DND-41 (cell line): Measurements from ENCODE around the gene IFITM10.

Source experiments
- EZH2 ChIP-seq: IDR thresholded peaks from 3 replicates; pipeline ENCODE4 v1.6.1; 2012; ENCODE audit warnings: borderline replicate concordance, low read depth, mild to moderate bottlenecking, moderate library complexity, low read length, inconsistent platforms; ENCODE audit not compliant: severe bottlenecking
- TF ChIP-seq, protein P1 (sequence below): IDR thresholded peaks from 2 replicates; pipeline ENCODE4 v1.5.1; 2012; ENCODE audit warnings: borderline replicate concordance, low read length, moderate library complexity, mild to moderate bottlenecking; ENCODE audit not compliant: poor library complexity, severe bottlenecking; ENCODE audit errors: extremely low read depth

DNA sequence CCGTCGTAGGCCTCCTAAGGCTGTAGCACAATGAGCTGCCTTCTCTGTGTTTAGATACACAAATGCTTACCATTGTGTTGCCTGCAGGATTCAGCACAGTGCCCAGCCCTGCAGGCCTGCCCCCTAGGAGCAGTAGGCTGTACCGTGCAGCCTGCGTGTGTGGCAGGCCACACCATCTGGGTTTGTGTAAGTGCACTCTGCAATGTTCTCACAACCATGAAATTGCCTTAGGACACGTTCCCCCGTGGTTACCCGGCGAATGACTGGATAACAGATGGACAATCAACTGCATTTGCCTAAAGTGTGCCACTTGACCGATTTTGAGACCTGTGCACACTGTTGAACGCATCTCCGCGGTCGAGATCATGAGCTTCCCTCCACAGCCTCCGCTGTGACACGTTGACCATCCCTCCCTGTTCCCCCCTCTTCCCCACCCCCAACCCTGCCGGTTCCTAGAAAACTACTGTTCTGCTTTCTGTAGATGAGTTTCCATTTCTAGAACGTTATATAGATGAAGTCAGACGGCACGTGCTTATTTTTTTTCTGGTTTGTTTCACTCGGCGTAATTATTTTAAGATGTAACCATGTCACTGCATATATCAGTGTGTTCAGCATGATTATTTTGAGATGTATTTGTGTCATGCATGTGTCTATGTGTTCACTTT, 35.5 kb upstream of the IFITM10 start:
- TF ChIP-seq, protein P1, sequence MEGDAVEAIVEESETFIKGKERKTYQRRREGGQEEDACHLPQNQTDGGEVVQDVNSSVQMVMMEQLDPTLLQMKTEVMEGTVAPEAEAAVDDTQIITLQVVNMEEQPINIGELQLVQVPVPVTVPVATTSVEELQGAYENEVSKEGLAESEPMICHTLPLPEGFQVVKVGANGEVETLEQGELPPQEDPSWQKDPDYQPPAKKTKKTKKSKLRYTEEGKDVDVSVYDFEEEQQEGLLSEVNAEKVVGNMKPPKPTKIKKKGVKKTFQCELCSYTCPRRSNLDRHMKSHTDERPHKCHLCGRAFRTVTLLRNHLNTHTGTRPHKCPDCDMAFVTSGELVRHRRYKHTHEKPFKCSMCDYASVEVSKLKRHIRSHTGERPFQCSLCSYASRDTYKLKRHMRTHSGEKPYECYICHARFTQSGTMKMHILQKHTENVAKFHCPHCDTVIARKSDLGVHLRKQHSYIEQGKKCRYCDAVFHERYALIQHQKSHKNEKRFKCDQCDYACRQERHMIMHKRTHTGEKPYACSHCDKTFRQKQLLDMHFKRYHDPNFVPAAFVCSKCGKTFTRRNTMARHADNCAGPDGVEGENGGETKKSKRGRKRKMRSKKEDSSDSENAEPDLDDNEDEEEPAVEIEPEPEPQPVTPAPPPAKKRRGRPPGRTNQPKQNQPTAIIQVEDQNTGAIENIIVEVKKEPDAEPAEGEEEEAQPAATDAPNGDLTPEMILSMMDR, result no peak
- no peak for TF ChIP-seq EZH2
